Measurements from ENCODE around the gene SERTAD4.
"Not testable (repeated sequence)": the region's sequence is repeated elsewhere in the genome, so short reads cannot be mapped to it uniquely, and the experiment has no call there.

SERTAD4 gene

DNA sequence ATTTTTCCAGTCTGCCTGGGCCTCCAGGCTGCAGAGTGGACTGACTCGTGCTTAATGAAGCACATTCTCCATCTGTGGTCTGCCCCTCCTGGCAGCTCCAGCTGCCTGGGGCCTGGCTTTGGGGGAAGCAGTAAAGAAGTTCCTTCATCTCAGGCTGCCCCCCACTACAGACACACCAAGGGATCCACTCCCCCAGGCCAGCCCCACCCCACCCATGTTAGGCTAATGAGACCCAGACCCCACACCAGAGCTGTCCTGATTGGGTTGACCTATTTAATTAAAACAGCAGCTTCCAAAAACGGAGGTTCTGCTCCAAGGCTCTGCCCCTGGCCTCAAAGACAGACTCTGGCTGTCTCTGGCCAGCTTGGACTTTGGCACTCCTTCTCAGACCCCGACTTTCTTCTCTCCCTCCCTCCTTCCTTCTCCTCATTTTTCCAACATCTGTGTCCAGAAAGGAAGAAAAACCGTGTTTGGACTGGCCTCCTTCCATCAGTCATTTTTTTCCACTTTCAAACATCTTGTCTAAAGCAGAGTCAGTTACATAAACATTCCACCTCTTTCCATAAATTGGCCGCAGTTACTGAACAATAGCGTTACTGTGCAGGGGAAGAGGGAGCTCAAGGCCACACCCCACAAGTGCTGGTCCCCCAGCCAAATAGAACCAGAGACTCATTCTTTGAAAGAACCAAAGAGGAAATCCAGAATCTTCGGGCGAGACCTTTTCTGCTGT is 29.7 kb downstream of the SERTAD4 start:
- Mint-ChIP-seq H3K36me3 (ENCODE audit: low read depth) (no peaks in the 10 kb centered on the region), H3K27ac (no peak overlapping the region), H3K4me3 (no peak overlapping the region), H3K27me3 (peaks cover 7% of the 10 kb centered on the region), H3K4me1 (no peaks in the 10 kb centered on the region), H3K9me3 (no peaks in the 10 kb centered on the region)
- DNase-seq (no peak), ATAC-seq (peak; percentile 23)

DNA sequence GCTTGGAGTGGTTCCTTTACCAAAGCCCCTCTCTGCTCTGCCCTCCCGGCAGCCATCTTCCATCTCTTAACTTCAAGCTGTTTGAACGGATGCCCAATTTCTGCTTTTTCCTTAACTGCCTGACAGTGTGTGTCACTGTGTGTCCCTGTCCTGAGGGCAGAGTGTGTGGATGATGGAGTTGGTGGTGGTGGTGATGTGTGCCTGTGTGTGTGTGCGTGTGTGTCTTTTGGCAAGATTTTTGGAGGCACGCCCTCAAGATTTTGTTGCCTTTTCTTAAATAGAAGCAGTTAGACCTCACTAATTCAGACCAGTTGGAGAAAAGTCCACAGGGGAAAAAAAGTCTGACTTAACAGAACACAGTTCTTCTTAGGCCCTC is 30.3 kb downstream of the SERTAD4 start:
- Mint-ChIP-seq H3K4me1 (no peaks in the 10 kb centered on the region), H3K9me3 (no peaks in the 10 kb centered on the region), H3K27ac (no peak overlapping the region), H3K36me3 (ENCODE audit: low read depth) (no peaks in the 10 kb centered on the region), H3K4me3 (no peak overlapping the region), H3K27me3 (peaks cover 5% of the 10 kb centered on the region)
- no peak for ATAC-seq
- no peak for DNase-seq

DNA sequence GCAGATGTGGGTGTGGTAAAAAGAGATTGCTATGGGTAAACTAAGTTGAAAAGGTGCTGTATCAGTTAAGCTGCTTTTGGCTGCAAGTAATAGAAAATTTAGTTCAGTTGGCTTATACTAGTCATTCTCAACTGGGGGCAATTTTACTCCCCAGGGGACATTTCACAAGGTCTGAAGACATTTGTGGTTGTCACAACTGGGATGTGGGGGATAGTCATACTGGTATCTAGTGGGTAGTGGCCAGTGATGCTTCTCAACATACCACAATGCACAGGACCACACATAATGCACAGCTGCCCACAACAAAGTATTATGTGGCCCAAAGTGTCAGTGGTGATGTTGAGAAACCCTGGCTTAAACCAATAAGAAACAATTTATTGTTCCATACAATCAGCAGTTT is 31.4 kb downstream of the SERTAD4 start:
- ATAC-seq = no peak
- H3K36me3 Mint-ChIP-seq (ENCODE audit: low read depth) = no peaks in the 10 kb centered on the region
- no peaks in the 10 kb centered on the region for H3K9me3 Mint-ChIP-seq

DNA sequence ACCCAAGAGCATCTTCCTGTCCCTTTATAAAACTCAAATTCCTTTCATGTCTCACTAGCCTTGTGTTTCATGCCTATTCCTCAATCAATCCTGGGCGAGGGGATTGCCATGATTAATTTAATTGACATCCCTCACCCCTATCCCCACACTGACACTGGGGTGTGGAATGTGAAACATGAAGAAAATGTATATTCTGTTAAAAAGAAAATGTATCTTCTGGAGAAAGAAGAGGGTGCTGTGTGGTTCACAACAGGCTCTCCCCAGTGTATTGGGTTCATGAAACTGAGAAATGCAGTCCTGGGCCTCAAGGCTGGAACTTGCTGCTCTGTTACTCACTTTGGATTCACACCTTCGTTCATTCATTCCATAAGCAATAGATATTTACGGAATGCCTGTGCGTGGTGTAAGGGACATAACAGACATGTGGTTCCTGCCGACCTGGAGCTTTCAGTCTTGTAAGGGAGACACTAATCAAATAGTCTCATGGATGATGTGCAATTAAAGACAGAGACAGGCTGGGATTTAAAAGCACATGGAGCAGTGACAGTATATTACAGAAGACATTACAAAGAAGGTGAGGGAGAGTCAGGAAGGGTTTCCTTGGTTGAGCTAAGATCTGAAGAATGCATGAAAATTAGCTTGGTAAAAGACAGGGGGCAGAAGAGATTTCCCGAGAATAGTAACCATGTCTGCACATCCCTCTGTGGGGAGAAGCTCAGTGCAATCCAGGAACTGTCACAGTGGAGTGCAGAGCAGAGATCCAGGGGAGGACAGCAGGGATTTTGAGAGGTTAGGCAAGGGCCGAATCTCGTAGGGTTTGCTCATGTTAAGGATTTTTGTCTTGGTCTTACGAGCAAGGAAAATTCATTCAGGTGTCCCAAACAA is 32.1 kb downstream of the SERTAD4 start:
- H3K4me1 Mint-ChIP-seq = no peaks in the 10 kb centered on the region
- no peak overlapping the region for H3K27ac Mint-ChIP-seq
- ATAC-seq = no peak
- no peak for DNase-seq
- peaks cover 10% of the 10 kb centered on the region for H3K27me3 Mint-ChIP-seq
- no peaks in the 10 kb centered on the region for H3K9me3 Mint-ChIP-seq
- no peaks in the 10 kb centered on the region for H3K36me3 Mint-ChIP-seq (ENCODE audit: low read depth)
- no peak overlapping the region for H3K4me3 Mint-ChIP-seq

More for the DNA sequence above, 31.4 kb downstream of the SERTAD4 start:
- DNase-seq = no peak
- H3K4me3 Mint-ChIP-seq = no peak overlapping the region
- H3K27ac Mint-ChIP-seq = no peak overlapping the region
- peaks cover 8% of the 10 kb centered on the region for H3K27me3 Mint-ChIP-seq
- no peaks in the 10 kb centered on the region for H3K4me1 Mint-ChIP-seq

DNA sequence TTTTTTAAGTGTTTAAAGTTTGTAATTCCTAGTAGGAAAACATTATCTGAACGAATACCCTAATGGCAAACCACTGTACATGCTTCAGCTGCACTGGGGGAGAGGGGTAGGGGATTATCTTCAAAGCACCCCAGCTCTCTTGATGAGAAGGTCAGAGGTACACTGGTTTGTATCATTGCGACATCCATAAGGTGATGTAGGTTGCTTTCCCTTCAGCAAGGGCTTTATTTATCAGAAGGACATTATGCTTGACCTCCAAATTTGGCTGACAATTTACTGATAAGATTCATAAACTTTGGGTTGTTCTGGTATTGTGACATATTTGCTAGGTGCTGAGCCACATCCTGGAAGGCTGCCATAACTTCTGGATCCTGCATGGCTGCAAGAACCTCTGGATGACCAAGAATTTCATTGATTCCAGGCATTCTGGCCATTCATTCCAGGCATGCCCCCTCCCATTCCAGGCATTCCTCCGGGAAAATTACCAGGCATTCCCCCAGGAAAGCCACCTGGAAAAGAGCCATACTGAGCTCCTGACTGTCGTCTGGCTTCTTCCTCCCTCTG is 32.9 kb downstream of the SERTAD4 start:
- ATAC-seq; H3K4me1 Mint-ChIP-seq; DNase-seq; H3K27ac Mint-ChIP-seq; H3K4me3 Mint-ChIP-seq; H3K9me3 Mint-ChIP-seq; H3K36me3 Mint-ChIP-seq (ENCODE audit: low read depth); H3K27me3 Mint-ChIP-seq: not testable (repeated sequence)

DNA sequence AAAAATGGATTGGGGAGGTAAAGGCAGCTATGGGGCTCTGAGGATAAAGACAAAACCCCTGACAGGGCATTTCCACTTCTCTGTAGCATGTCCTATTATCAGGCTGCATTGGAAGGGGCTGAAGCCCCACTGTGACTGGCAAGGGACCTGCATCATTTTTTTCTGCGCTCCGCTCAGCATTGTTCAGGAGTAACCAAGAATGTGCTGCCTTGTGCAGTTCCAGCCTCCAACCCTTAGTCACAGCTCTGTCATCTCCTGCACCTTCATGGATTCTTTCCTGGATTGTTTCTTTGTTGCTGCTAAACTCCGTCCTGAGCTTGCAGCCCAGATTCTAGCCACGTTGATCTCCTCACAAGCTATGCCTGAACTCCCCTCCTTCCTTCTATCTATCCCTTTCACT is 37.4 kb downstream of the SERTAD4 start:
- Mint-ChIP-seq H3K27ac (no peak overlapping the region), H3K36me3 (ENCODE audit: low read depth) (no peaks in the 10 kb centered on the region), H3K4me1 (no peaks in the 10 kb centered on the region), H3K4me3 (no peak overlapping the region), H3K27me3 (peaks cover 12% of the 10 kb centered on the region), H3K9me3 (no peaks in the 10 kb centered on the region)
- DNase-seq (no peak), ATAC-seq (no peak)

DNA sequence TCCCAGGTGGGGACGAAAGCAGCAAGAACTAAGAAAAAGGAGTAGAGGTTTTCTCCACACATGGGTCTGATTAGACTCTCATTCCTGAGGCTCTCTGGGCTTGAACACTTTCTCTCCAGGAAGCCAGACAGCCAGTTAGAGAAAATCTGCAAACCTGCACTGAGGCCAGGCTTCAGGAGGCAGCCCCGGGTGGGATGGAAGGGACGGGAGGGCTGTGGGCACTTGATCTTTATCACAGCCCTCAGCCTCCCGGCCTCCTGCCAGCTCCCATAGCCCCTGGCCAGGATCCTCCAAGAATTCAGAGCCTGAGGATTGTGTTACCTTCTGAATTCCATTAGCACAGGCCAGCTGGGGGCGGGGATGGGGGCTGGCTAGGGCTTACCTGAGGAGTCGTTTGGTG is 40.1 kb downstream of the SERTAD4 start:
- Mint-ChIP-seq H3K4me3 (no peak overlapping the region), H3K4me1 (no peaks in the 10 kb centered on the region), H3K27ac (no peak overlapping the region), H3K9me3 (no peaks in the 10 kb centered on the region), H3K27me3 (peaks cover 8% of the 10 kb centered on the region), H3K36me3 (ENCODE audit: low read depth) (no peaks in the 10 kb centered on the region)
- DNase-seq (no peak), ATAC-seq (no peak)

DNA sequence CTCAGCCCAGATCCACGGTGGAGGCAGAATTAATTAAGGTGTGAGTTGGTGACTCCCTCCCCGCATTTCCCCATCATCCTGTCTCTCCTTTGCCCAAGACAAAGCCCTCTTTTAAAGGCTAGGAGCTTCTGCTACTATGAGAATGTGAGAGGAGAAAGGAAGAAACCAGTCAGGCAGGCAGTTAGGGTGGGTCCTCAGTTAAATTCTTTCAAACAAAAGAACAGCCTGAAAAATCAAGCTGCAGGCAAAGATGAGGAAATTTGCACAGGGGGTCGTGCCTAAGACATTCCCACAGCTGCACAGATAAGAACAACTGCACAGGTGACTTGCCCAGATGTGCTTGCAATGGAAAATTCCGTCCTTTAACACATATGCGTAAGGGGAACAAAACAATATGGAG is 47.6 kb downstream of the SERTAD4 start:
- no peaks in the 10 kb centered on the region for H3K36me3 Mint-ChIP-seq (ENCODE audit: low read depth)
- H3K9me3 Mint-ChIP-seq = peaks cover 28% of the 10 kb centered on the region
- H3K27me3 Mint-ChIP-seq = peaks cover 31% of the 10 kb centered on the region
- H3K27ac Mint-ChIP-seq = no peak overlapping the region
- H3K4me1 Mint-ChIP-seq = no peaks in the 10 kb centered on the region
- DNase-seq (no peak), ATAC-seq (no peak)
- no peak overlapping the region for H3K4me3 Mint-ChIP-seq

DNA sequence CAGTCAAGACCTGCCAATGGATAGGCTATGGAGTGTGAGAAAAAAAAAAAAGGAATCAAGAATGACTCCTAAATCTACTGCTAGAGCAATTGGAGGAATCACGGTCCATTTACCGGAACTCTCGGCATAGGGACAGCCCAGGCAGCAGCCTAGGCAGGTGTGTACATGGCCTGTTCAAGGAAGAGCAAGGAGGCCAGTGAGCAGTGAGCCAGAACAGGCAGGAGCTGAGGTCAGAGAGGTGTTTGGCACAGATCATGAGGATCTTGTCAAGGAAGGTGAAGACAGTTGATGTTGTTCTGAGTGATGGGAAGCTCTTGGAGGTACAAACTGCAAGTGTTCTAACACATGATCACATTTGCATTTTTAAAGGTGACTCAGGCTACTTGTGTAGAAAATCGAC is 55.5 kb downstream of the SERTAD4 start:
- H3K27ac Mint-ChIP-seq = no peak overlapping the region

DNA sequence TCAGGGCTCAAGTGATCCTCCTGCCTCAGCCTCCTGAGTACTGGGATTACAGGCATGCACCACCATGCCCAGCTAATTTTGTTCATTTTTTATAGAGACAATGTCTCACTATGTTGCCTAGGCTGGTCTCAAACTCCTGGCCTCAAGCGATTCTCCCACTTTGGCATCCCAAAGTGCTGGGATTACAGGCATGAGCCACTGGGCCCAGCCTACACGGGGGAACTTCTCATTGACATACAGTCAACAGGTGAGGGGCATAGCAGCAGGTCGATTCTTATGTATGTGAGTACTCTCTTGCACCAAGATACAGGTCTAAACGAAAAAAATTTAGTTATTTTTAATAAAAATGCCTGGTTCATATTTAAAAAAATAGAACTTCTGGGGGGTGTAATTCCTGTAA is 56.7 kb downstream of the SERTAD4 start:
- DNase-seq (no peak), ATAC-seq (no peak)
- H3K9me3 Mint-ChIP-seq = no peaks in the 10 kb centered on the region
- peaks cover 48% of the 10 kb centered on the region for H3K27me3 Mint-ChIP-seq
- no peaks in the 10 kb centered on the region for H3K36me3 Mint-ChIP-seq (ENCODE audit: low read depth)
- peaks cover 5% of the 10 kb centered on the region for H3K4me1 Mint-ChIP-seq
- no peak overlapping the region for H3K4me3 Mint-ChIP-seq
- H3K27ac Mint-ChIP-seq = no peak overlapping the region

More for the DNA sequence above, 55.5 kb downstream of the SERTAD4 start:
- peaks cover 5% of the 10 kb centered on the region for H3K4me1 Mint-ChIP-seq
- ATAC-seq (no peak), DNase-seq (no peak)
- peaks cover 48% of the 10 kb centered on the region for H3K27me3 Mint-ChIP-seq
- H3K36me3 Mint-ChIP-seq (ENCODE audit: low read depth) = no peaks in the 10 kb centered on the region
- no peak overlapping the region for H3K4me3 Mint-ChIP-seq
- no peaks in the 10 kb centered on the region for H3K9me3 Mint-ChIP-seq

DNA sequence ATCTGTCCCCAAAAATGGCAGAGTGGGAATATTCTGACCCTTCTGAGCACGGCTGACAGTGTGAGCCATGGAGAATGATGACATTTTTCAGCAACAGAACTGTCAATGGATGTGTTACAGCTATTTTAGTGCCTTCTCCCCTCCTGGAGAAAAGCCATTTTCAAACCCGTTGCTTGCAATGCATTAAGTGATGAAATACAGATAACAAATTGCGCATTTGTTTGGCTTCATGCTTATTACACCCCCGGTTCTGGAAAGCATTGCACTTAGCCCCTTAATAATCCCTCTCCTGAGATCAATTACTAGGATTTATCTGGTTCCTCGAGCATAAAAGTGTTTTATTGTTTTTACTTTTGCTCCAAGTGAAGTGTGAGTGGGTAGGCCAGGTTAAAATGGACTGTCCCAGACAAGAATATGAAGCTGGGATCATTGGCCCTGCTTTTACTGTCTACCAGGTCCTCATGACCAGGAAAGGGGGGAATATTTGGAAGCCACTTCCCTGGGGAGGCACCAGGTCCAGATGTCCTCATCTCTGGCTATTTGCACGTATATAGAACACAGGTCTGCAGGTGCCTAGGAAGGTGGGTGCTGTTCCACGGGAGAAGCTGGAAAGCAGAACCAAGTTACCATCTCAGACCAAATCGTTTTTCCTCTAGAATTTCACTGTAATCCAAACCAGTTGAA is 58.6 kb downstream of the SERTAD4 start:
- Mint-ChIP-seq H3K27me3 (peaks cover 42% of the 10 kb centered on the region), H3K4me1 (peaks cover 5% of the 10 kb centered on the region), H3K9me3 (no peaks in the 10 kb centered on the region), H3K27ac (no peak overlapping the region), H3K36me3 (ENCODE audit: low read depth) (no peaks in the 10 kb centered on the region), H3K4me3 (no peak overlapping the region)
- ATAC-seq = no peak
- no peak for DNase-seq

DNA sequence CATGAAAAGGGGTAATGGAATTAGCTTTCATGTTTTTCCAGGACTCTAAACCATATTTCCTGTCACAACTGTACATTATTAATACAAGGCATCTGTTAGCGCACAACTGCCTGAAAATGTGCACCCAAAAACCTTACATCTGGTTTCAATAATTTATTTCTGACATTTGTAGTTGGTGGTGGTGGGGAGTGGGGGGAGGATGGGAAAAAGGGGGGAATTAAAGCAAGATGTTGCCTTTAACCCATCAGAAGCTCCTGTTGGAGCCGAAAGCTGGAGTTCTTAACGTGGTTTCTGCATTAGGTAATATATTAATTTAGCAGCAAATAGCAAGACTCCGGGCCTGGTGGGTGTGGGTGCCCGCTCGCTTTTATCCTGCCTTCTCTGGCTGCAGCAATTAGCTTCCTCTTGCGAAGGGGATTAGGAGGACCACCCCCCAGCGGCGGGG is 59.2 kb downstream of the SERTAD4 start:
- Mint-ChIP-seq H3K9me3 (no peaks in the 10 kb centered on the region), H3K36me3 (ENCODE audit: low read depth) (no peaks in the 10 kb centered on the region), H3K27me3 (peaks cover 42% of the 10 kb centered on the region), H3K4me1 (peaks cover 5% of the 10 kb centered on the region), H3K4me3 (no peak overlapping the region), H3K27ac (no peak overlapping the region)
- DNase-seq = no peak
- no peak for ATAC-seq

DNA sequence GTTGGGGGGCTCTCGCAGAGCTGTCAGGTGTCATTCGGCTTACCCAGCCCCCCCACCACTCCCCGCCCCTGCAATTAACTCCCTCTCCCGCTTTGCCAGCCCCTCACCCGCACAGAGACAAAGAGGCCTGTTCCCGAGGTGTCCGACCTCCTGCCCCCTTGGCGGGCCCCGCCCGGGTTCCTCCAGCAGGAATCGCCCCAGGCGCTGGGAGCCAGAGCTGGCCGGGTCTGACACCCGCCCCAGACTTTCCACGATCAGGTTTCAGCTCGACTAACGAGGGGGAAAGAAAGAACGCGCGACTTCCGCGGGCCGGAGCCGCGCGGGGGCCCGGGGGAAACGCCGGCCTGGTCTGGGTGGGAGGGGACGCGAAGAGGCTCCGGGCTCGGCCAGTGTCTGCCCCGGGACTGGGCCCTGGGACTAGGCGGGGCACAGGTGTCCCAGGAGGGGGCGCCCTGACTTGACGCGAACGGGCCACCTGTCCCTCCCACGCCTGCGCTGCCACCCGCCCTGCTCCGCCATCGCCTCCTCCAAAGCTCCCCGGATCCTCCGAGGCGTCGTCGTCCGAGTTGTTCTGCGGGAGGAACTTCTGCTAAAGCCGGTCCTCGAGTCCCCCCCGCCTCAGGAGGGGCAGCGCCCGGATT is 59.8 kb downstream of the SERTAD4 start:
- peak; percentile 42 for DNase-seq
- Mint-ChIP-seq H3K4me1 (peaks cover 5% of the 10 kb centered on the region), H3K27ac (no peak overlapping the region), H3K4me3 (peak overlapping the region; percentile 15), H3K9me3 (no peaks in the 10 kb centered on the region), H3K27me3 (peaks cover 42% of the 10 kb centered on the region), H3K36me3 (ENCODE audit: low read depth) (no peaks in the 10 kb centered on the region)
- ATAC-seq = peak; percentile 66

DNA sequence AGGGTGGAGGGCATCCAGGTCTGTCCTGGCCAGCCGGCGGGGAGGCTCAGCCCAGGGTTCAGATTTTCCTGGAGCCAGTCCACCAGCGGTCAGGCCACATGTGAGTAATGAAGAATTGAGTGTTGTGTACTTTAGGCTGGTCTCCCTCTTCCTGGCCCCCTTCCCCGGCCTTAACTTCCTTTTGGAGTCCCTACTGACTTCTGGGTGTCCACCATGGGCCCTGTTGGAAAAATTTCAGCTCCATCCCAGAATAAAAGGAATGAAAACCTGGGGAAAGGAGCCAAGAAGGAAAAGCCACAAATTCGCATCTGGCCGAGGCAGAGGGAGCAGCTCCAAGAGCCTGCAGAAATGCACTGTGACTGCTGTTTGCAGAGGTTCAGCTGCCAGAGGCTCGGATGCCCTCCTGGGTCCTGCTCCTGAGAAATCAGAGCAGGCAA is 60.6 kb downstream of the SERTAD4 start:
- no peak for DNase-seq
- no peak overlapping the region for H3K4me3 Mint-ChIP-seq
- H3K27ac Mint-ChIP-seq = no peak overlapping the region

More for the DNA sequence above, 60.6 kb downstream of the SERTAD4 start:
- Mint-ChIP-seq H3K27me3 (peaks cover 42% of the 10 kb centered on the region), H3K9me3 (no peaks in the 10 kb centered on the region), H3K36me3 (ENCODE audit: low read depth) (no peaks in the 10 kb centered on the region), H3K4me1 (peaks cover 5% of the 10 kb centered on the region)
- ATAC-seq = no peak
